ENCODE data around the gene SEC22B.
"Not testable (repeated sequence)": the region's sequence is repeated elsewhere in the genome, so short reads cannot be mapped to it uniquely, and the experiment has no call there.

Gene SEC22B

DNA sequence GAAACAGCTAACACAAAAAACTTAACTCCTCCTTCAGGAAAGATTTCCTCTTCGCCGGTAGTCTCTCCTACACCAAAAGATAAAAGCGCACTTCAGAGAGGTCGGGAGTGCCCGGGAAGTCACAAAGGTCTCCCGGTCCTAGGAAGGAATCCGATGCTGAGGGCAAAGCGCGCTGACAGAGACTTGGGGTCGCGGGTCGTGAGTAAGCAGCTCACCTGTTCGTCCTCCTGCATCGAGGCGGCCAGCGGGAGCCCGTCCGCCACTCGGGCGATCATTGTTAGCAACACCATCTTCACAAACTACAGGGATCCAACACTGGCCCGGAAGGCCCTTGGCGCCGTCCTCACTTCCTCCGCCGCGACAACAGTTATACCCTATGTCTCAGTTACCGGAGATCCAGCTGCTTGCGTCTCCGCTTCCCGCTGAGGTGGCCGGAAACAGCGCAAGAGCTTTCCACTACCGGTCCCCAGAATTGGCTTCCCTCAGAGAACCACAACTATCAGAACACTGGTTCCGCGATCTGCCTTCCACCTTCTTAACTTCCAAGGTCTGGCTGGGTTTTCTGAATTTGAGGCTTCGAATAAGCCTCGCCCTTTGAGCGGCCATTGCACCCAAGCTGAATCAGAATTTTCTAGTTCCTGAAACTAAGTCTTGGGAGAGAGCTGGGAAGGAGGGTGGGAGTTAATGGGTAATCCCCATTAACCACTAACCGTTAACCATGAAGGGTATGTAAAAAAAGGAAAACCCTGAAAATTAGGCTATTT is at the start of gene SEC22B:
TSS of gene SEC22B (minus strand) at position 429 of the 764 bp plus-strand sequence. CDS start at position 290, 139 bp downstream.
- H3K27me3 Mint-ChIP-seq, result no peaks in the 10 kb centered on the region
- peak; percentile 99 for ATAC-seq
- H3K4me3 Mint-ChIP-seq, result peak within 1 kb of the TSS; percentile 94 to 97
- H3K9me3 Mint-ChIP-seq, result no peaks in the 10 kb centered on the region
- peak within 1 kb of the TSS; percentile 96 to 100 for H3K27ac Mint-ChIP-seq
- H3K4me1 Mint-ChIP-seq, result peaks cover 5% of the 10 kb centered on the region
- peak; percentile 91 to 92 for DNase-seq

DNA sequence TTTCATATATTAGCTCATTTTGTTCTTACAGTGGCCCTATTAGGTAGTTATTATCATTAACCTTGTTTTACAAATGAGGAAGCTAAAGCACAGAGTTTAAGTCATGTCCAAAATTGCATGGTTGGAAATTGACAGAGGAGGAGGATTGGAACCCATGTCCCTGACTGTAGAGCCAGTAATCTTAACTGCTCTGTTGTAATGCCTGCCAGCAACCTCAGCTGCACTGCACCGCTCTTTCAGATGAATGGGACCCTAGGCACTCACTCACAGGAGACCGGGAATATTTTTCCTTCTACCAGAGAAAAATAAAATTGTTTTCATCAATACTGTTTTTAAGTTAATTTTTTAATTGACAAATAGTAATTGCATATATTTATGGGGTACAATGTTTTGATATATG is 41.6 kb upstream of the SEC22B start:
- H3K9me3 Mint-ChIP-seq, ATAC-seq, H3K27me3 Mint-ChIP-seq, H3K27ac Mint-ChIP-seq, H3K4me1 Mint-ChIP-seq, DNase-seq, H3K4me3 Mint-ChIP-seq: not testable (repeated sequence)

- not testable (repeated sequence) for H3K4me3 Mint-ChIP-seq, ATAC-seq, H3K27ac Mint-ChIP-seq, H3K27me3 Mint-ChIP-seq, H3K4me1 Mint-ChIP-seq, H3K9me3 Mint-ChIP-seq, DNase-seq
Measured at GRCh38 chr1:120217175-120217929, 41.0 kb upstream of the SEC22B start.

DNA sequence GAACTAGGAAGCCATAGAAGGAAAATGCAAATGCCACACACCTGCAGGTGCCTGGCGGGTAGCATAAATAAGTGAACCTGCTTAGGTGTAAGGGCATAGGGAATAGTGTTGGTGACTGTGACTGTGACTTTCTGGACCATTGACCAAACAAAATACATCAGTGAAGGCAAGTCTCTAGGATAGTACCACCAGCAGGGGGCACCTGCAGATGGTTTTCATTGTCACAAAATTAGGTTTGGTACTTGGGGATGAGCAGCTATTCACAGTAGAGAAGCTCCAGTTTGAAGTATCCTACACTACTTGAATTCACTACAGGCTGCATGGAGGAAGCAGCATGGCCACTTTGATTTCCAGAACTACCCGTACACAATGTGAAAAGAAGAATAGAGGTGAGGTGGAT is 37.3 kb upstream of the SEC22B start:
- not testable (repeated sequence) for DNase-seq, H3K27ac Mint-ChIP-seq, H3K27me3 Mint-ChIP-seq, H3K9me3 Mint-ChIP-seq, H3K4me1 Mint-ChIP-seq, H3K4me3 Mint-ChIP-seq
- peak; percentile 75 for ATAC-seq

GRCh38 chr1:120210754-120211153 is 34.4 kb upstream of the SEC22B start:
- not testable (repeated sequence) for H3K27me3 Mint-ChIP-seq, H3K4me3 Mint-ChIP-seq, H3K4me1 Mint-ChIP-seq, H3K27ac Mint-ChIP-seq, H3K9me3 Mint-ChIP-seq, DNase-seq, ATAC-seq

GRCh38 chr1:120196863-120197775 is 20.8 kb upstream of the SEC22B start:
- H3K4me1 Mint-ChIP-seq, H3K9me3 Mint-ChIP-seq, H3K27me3 Mint-ChIP-seq: not testable (repeated sequence)
- DNase-seq, result peak in 1 of 2 donors; percentile 14
- H3K27ac Mint-ChIP-seq, result peak overlapping the region in 1 of 2 donors; percentile 89
- H3K4me3 Mint-ChIP-seq, result peak overlapping the region; percentile 77 to 81
- peak; percentile 76 for ATAC-seq

DNA sequence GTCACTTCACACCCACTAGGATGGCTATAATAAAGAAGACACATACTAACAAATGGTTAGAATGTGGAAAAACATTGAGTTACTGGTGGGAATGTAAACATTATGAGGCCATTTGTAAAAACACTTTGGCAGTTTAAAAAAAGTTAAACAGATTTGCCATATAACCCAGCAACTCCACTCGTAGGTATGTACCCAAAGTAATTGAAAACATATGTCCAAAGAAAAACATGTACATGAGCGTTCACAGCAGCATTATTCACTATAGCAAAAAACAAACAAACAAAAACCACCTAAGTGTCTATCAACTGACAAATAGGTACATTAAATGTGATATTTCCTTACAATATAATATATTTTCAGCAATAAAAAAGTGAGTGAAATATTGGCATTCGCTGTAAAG is 12.3 kb upstream of the SEC22B start:
- not testable (repeated sequence) for H3K9me3 Mint-ChIP-seq

GRCh38 chr1:120182176-120182707 is 5.9 kb upstream of the SEC22B start:
- not testable (repeated sequence) for H3K27ac Mint-ChIP-seq, H3K27me3 Mint-ChIP-seq, H3K4me3 Mint-ChIP-seq, H3K9me3 Mint-ChIP-seq, DNase-seq, H3K4me1 Mint-ChIP-seq
- peak; percentile 78 for ATAC-seq

More for the DNA sequence above, 12.3 kb upstream of the SEC22B start:
- not testable (repeated sequence) for H3K4me3 Mint-ChIP-seq, DNase-seq, H3K27me3 Mint-ChIP-seq, ATAC-seq, H3K4me1 Mint-ChIP-seq, H3K27ac Mint-ChIP-seq

- H3K27me3 Mint-ChIP-seq, DNase-seq, H3K4me1 Mint-ChIP-seq, H3K9me3 Mint-ChIP-seq, ATAC-seq, H3K27ac Mint-ChIP-seq: not testable (repeated sequence)
- H3K4me3 Mint-ChIP-seq, result peak overlapping the region; percentile 42 to 44
Measured at GRCh38 chr1:120179811-120180690, 3.7 kb upstream of the SEC22B start.

- H3K27me3 Mint-ChIP-seq, result no peaks in the 10 kb centered on the region
Measured at GRCh38 chr1:120178799-120179756, 2.8 kb upstream of the SEC22B start.

GRCh38 chr1:120178058-120178457 is 1.7 kb upstream of the SEC22B start:
- ATAC-seq, H3K9me3 Mint-ChIP-seq, H3K27ac Mint-ChIP-seq, H3K4me1 Mint-ChIP-seq, DNase-seq, H3K27me3 Mint-ChIP-seq, H3K4me3 Mint-ChIP-seq: not testable (repeated sequence)

More at GRCh38 chr1:120178799-120179756, 2.8 kb upstream of the SEC22B start:
- DNase-seq (no peak), ATAC-seq (no peak)
- Mint-ChIP-seq H3K4me3 (peak overlapping the region in 1 of 2 donors; percentile 13), H3K9me3 (no peaks in the 10 kb centered on the region), H3K4me1 (peaks cover 5% of the 10 kb centered on the region), H3K27ac (no peak overlapping the region)

- not testable (repeated sequence) for DNase-seq, H3K4me1 Mint-ChIP-seq, H3K27me3 Mint-ChIP-seq, ATAC-seq, H3K9me3 Mint-ChIP-seq
- Mint-ChIP-seq H3K27ac (peak overlapping the region; percentile 96 to 100), H3K4me3 (peak overlapping the region; percentile 94 to 97)
Measured at GRCh38 chr1:120175688-120176087, 632 bp downstream of the SEC22B start.

- H3K27me3 Mint-ChIP-seq, H3K4me3 Mint-ChIP-seq, H3K27ac Mint-ChIP-seq, DNase-seq, H3K9me3 Mint-ChIP-seq, H3K4me1 Mint-ChIP-seq, ATAC-seq: not testable (repeated sequence)
Measured at GRCh38 chr1:120164761-120165160, 11.6 kb downstream of the SEC22B start.
